Activated CD8-positive, alpha-beta memory T cell treated with anti-CD3 and anti-CD28 coated beads for 48 hours (primary cell): Measurements from ENCODE around the gene SH2B2.

Source experiments
- DNase-seq, 3 experiments: peaks; one replicate each; pipeline ENCODE4 v3.0.0-alpha.2; 2020; ENCODE audit warnings: low read depth in 2 of 3, low spot score in 2 of 3

SH2B2 gene

GRCh38 chr7:102264367-102264891 is 22.2 kb upstream of the SH2B2 start:
- DNase-seq, result no peak

GRCh38 chr7:102266541-102266940 is 20.1 kb upstream of the SH2B2 start:
- DNase-seq, result no peak

- DNase-seq, result no peak
Observed at GRCh38 chr7:102268635-102269034, 18.0 kb upstream of the SH2B2 start.

- no peak for DNase-seq
Observed at GRCh38 chr7:102270178-102270887, 16.3 kb upstream of the SH2B2 start.

- no peak for DNase-seq
Observed at GRCh38 chr7:102271158-102271798, 15.4 kb upstream of the SH2B2 start.

GRCh38 chr7:102272075-102272916 is 14.4 kb upstream of the SH2B2 start:
- DNase-seq, result peak in 2 of 3 experiments; percentile 63 to 64

- DNase-seq, result no peak
Observed at GRCh38 chr7:102272917-102273748, 13.5 kb upstream of the SH2B2 start.

GRCh38 chr7:102273749-102274712 is 12.6 kb upstream of the SH2B2 start:
- DNase-seq, result no peak

GRCh38 chr7:102275123-102275703 is 11.5 kb upstream of the SH2B2 start:
- DNase-seq, result no peak

GRCh38 chr7:102277901-102278300 is 8.8 kb upstream of the SH2B2 start:
- DNase-seq, result no peak

- DNase-seq, result peak in 1 of 3 experiments; percentile 34
Observed at GRCh38 chr7:102279537-102280400, 6.9 kb upstream of the SH2B2 start.

GRCh38 chr7:102280521-102280920 is 6.1 kb upstream of the SH2B2 start:
- DNase-seq, result no peak

- no peak for DNase-seq
Observed at GRCh38 chr7:102281785-102282184, 4.9 kb upstream of the SH2B2 start.

GRCh38 chr7:102282465-102283362 is 4.0 kb upstream of the SH2B2 start:
- DNase-seq, result no peak

GRCh38 chr7:102283477-102284189 is 3.0 kb upstream of the SH2B2 start:
- DNase-seq, result no peak

- no peak for DNase-seq
Observed at GRCh38 chr7:102284399-102284798, 2.3 kb upstream of the SH2B2 start.
